ENCODE measurements around the gene CAMTA1.
A peak's percentile ranks its signal among the peaks of the same experiment; 100 is the strongest.
"Not testable (repeated sequence)": the region's sequence is repeated elsewhere in the genome, so short reads cannot be mapped to it uniquely, and the experiment has no call there.

The CAMTA1 gene

DNA sequence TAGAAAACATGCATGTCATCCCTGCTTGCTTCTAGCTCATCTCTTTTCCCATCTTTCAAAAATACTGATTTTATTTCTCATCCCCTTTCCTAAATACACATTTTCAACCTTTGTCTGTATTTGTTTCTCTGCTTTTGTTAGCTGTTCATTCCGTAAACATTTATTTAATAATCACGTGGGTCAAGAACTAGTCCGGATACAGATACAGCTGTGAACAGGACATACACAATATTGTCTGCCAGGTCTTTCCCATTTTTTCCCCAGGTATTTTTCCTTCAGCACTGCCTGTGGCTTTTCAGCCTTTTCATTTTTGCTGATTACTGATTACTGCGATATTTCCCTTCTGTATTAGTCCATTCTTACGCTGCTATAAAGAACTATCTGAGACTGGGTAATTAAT, 1004.6 kb downstream of the CAMTA1 start:
- ATAC-seq (ENCODE audit: insufficient read depth, low read depth) (no peak), DNase-seq (no peak)
- no peaks in the 10 kb centered on the region for H3K79me2 ChIP-seq (ENCODE audit: insufficient read depth, low read length)
- H2AFZ ChIP-seq (ENCODE audit: low read depth, low read length) = no peak overlapping the region
- H3K36me3 ChIP-seq (ENCODE audit: insufficient read depth, low read length) = no peaks in the 10 kb centered on the region
- H3K27ac ChIP-seq (ENCODE audit: low read length) = no peak overlapping the region
- no peaks in the 10 kb centered on the region for H4K20me1 ChIP-seq (ENCODE audit: insufficient read depth, low read length)
- TF ChIP-seq CTCF (IDR thresholded peaks at IDR 0.05; ENCODE audit: borderline replicate concordance, extremely low read depth, low read length, poor library complexity, severe bottlenecking) (no peak), EZH2 (IDR thresholded peaks at IDR 0.05; ENCODE audit: borderline replicate concordance, low read depth, low read length, severe bottlenecking) (no peak)
- H3K27me3 ChIP-seq (ENCODE audit: insufficient read depth, low read length, poor library complexity) = no peaks in the 10 kb centered on the region
- peaks cover 27% of the 10 kb centered on the region for H3K9me3 ChIP-seq (ENCODE audit: insufficient read depth, low read length, severe bottlenecking)
- H3K9ac ChIP-seq (ENCODE audit: low read depth, low read length) = no peak overlapping the region
- H3K4me2 ChIP-seq (ENCODE audit: insufficient read depth, low read length) = no peak overlapping the region
- H3K4me3 ChIP-seq (ENCODE audit: low read depth in 1 of 2, low read length in 2 of 2) = no peak overlapping the region
- H3K4me1 ChIP-seq (ENCODE audit: insufficient read depth, low read length) = no peaks in the 10 kb centered on the region

DNA sequence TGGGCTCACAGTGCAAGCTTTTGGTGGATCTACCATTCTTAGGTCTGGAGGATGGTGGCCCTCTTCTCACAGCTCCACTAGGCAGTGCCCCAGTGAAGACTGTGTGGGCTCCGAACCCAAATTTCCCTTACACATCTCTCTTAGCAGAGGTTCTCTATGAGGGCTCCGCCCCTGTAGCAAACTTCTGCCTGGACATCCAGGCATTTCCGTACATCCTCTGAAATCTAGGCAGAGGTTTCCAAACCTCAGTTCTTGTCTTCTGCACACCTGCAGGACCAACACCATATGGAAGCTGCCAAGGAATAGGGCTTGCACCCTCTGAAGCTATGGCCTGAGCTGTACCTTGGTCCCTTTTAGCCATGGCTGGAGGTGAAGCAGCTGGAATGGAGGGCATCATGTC, 1005.8 kb downstream of the CAMTA1 start:
- H3K27me3 ChIP-seq (ENCODE audit: insufficient read depth, low read length, poor library complexity); H3K27ac ChIP-seq (ENCODE audit: low read length); H3K9ac ChIP-seq (ENCODE audit: low read depth, low read length); ATAC-seq (ENCODE audit: insufficient read depth, low read depth); H2AFZ ChIP-seq (ENCODE audit: low read depth, low read length); H3K4me2 ChIP-seq (ENCODE audit: insufficient read depth, low read length); H3K79me2 ChIP-seq (ENCODE audit: insufficient read depth, low read length); H3K4me1 ChIP-seq (ENCODE audit: insufficient read depth, low read length); H3K4me3 ChIP-seq (ENCODE audit: low read depth in 1 of 2, low read length in 2 of 2); H3K36me3 ChIP-seq (ENCODE audit: insufficient read depth, low read length); H4K20me1 ChIP-seq (ENCODE audit: insufficient read depth, low read length): not testable (repeated sequence)
- peak; percentile 12 for DNase-seq
- peaks cover 27% of the 10 kb centered on the region for H3K9me3 ChIP-seq (ENCODE audit: insufficient read depth, low read length, severe bottlenecking)

DNA sequence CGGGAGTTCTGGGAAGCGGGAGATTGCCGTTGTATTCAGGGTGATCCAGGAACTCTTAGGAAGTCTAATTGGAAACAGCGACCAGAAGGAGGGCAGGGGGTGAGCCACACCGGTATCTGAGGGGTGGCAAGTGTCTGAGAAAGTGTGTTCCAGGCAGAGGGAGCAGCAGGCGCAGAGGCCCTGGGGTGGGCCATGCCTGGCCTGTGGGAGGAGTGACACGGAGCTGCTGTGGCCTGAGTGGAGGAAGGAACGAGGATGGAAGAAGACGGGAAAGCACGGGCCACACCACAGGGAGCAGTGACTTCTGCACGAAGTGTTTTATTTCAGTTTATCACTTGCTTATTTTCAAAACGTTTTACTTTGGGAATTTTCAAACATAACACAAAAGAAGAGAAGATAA, 1010.2 kb downstream of the CAMTA1 start:
- no peak for TF ChIP-seq CTCF (IDR thresholded peaks at IDR 0.05; ENCODE audit: borderline replicate concordance, extremely low read depth, low read length, poor library complexity, severe bottlenecking)
- no peak for TF ChIP-seq EZH2 (IDR thresholded peaks at IDR 0.05; ENCODE audit: borderline replicate concordance, low read depth, low read length, severe bottlenecking)
- H3K36me3 ChIP-seq (ENCODE audit: insufficient read depth, low read length) = no peaks in the 10 kb centered on the region
- H3K9me3 ChIP-seq (ENCODE audit: insufficient read depth, low read length, severe bottlenecking) = peaks cover 20% of the 10 kb centered on the region
- no peak overlapping the region for H3K4me2 ChIP-seq (ENCODE audit: insufficient read depth, low read length)
- no peak overlapping the region for H2AFZ ChIP-seq (ENCODE audit: low read depth, low read length)
- DNase-seq (no peak), ATAC-seq (ENCODE audit: insufficient read depth, low read depth) (no peak)
- no peaks in the 10 kb centered on the region for H3K4me1 ChIP-seq (ENCODE audit: insufficient read depth, low read length)
- no peak overlapping the region for H3K4me3 ChIP-seq (ENCODE audit: low read depth in 1 of 2, low read length in 2 of 2)
- no peak overlapping the region for H3K27ac ChIP-seq (ENCODE audit: low read length)
- H3K79me2 ChIP-seq (ENCODE audit: insufficient read depth, low read length) = no peaks in the 10 kb centered on the region
- no peak overlapping the region for H3K9ac ChIP-seq (ENCODE audit: low read depth, low read length)
- no peaks in the 10 kb centered on the region for H3K27me3 ChIP-seq (ENCODE audit: insufficient read depth, low read length, poor library complexity)
- H4K20me1 ChIP-seq (ENCODE audit: insufficient read depth, low read length) = no peaks in the 10 kb centered on the region

DNA sequence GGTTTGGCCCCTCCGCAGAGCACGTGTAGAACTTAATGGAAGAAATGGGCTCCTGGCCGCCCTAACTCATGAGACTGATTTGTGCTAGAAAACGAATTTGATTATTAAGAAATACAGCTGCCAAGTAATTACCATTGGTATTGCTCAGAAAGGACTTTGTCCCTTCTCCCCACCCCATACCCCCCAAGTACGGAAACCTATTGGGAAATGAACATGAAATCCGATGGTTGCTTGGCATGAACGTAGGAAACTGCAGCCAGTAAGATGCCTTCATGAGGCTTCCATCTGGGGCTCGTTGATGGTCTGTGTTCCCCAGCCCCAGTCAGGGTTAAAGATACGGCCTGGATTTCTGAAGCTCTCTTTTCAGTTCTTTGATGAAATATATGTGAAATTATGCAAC, 1020.2 kb downstream of the CAMTA1 start:
- TF ChIP-seq EZH2 (IDR thresholded peaks at IDR 0.05; ENCODE audit: borderline replicate concordance, low read depth, low read length, severe bottlenecking) = no peak
- no peak for TF ChIP-seq CTCF (IDR thresholded peaks at IDR 0.05; ENCODE audit: borderline replicate concordance, extremely low read depth, low read length, poor library complexity, severe bottlenecking)
- H3K27me3 ChIP-seq (ENCODE audit: insufficient read depth, low read length, poor library complexity) = no peaks in the 10 kb centered on the region
- H2AFZ ChIP-seq (ENCODE audit: low read depth, low read length) = no peak overlapping the region
- no peak overlapping the region for H3K4me2 ChIP-seq (ENCODE audit: insufficient read depth, low read length)
- H3K4me1 ChIP-seq (ENCODE audit: insufficient read depth, low read length) = no peaks in the 10 kb centered on the region
- no peak overlapping the region for H3K27ac ChIP-seq (ENCODE audit: low read length)
- no peak overlapping the region for H3K4me3 ChIP-seq (ENCODE audit: low read depth in 1 of 2, low read length in 2 of 2)
- no peaks in the 10 kb centered on the region for H3K9me3 ChIP-seq (ENCODE audit: insufficient read depth, low read length, severe bottlenecking)
- ATAC-seq (ENCODE audit: insufficient read depth, low read depth) (no peak), DNase-seq (no peak)
- H4K20me1 ChIP-seq (ENCODE audit: insufficient read depth, low read length) = no peaks in the 10 kb centered on the region
- no peaks in the 10 kb centered on the region for H3K79me2 ChIP-seq (ENCODE audit: insufficient read depth, low read length)
- H3K9ac ChIP-seq (ENCODE audit: low read depth, low read length) = no peak overlapping the region
- H3K36me3 ChIP-seq (ENCODE audit: insufficient read depth, low read length) = no peaks in the 10 kb centered on the region

Measured in DND-41 (cell line).